ENCODE data around the gene SLC4A8. TPM values are rescaled to one million over a fixed set of nuclear protein-coding genes. Genes with fewer than 3 reads are reported as not detected.

Gene SLC4A8
- total and polyA plus RNA-seq, 9 of the 15 experiments (the other 6 are each of a cell fraction or from before 2014, with no cell fraction given) = 0.04 to 1.5 (median 0.12) TPM; not detected in 2

DNA sequence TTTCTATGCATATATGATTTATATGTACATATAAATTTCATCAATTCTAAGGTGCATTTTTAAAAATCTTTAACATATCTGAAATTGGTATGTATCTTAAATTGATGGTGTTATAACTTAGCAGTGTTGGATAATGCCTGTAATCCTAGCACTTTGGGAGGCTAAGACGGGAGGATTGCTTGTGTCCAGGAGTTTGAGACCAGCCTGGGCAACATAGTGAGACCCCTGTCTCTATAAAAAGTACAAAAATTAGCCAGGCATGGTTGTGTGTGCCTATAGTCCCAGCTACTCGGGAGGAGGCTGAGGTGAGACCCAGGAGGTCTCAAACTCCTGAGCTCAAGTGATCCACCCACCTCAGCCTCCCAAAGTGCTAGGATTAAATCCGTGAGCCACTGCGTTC is 27.0 kb upstream of the SLC4A8 start:
- 51% methylated on average over 4 of the region's 4 CpGs for WGBS (ENCODE audit: insufficient coverage, low coverage, missing lambda C conversion rate)
- DNase-seq (ENCODE audit: extremely low read depth in 1 of 4, low spot score in 3 of 4) = no peak
- Histone ChIP-seq H3K36me3 (ENCODE audit: control insufficient read depth, insufficient read depth, low read length) (no peaks in the 10 kb centered on the region), H3K9me1 (ENCODE audit: control insufficient read depth, insufficient read depth, low read length) (no peaks in the 10 kb centered on the region), H4K20me1 (replicated peaks; ENCODE audit: control insufficient read depth, insufficient read depth, low read length) (no peaks in the 10 kb centered on the region), H3K27me3 (ENCODE audit: control insufficient read depth in 2 of 2, insufficient read depth in 2 of 2, low read length in 2 of 2) (no peaks in the 10 kb centered on the region), H2AFZ (ENCODE audit: low read depth, low read length) (no peak overlapping the region), H3K4me3 (no peak overlapping the region), H3K9me3 (replicated peaks; ENCODE audit: control insufficient read depth, insufficient read depth, low read depth, low read length) (no peaks in the 10 kb centered on the region), H3K4me2 (ENCODE audit: insufficient read depth, low read length) (no peak overlapping the region), H3K9ac (ENCODE audit: insufficient read depth in 1 of 2, low read depth in 2 of 2, low read length in 2 of 2) (no peak overlapping the region), H3K4me1 (replicated peaks in 1 of 2; ENCODE audit: control insufficient read depth in 2 of 2, insufficient read depth in 2 of 2, low read length in 2 of 2) (peaks cover 12 to 18% of the 10 kb centered on the region in 2 experiments; a peak in 4 of 5 replicates), H3K27ac (ENCODE audit: extremely low read depth, low read depth, low read length) (no peak overlapping the region), H3K79me2 (ENCODE audit: control insufficient read depth, insufficient read depth, low read length) (no peaks in the 10 kb centered on the region)
- CTCF ChIA-PET (ENCODE audit: low intra/inter-chr PET ratio) = no interaction called here
- POLR2A ChIA-PET = no interaction called here
- no peak for ATAC-seq
- intact Hi-C loops (cut with micrococcal nuclease) = no loop called here
- no peak for TF ChIP-seq NFATC3 (IDR thresholded peaks at IDR 0.05)
- TF ChIP-seq ZNF75A (CRISPR knock-in tag; IDR thresholded peaks at IDR 0.05) = no peak
- no peak for TF ChIP-seq C11orf30 (IDR thresholded peaks at IDR 0.05; ENCODE audit: low read depth)
- TF ChIP-seq, protein P1, sequence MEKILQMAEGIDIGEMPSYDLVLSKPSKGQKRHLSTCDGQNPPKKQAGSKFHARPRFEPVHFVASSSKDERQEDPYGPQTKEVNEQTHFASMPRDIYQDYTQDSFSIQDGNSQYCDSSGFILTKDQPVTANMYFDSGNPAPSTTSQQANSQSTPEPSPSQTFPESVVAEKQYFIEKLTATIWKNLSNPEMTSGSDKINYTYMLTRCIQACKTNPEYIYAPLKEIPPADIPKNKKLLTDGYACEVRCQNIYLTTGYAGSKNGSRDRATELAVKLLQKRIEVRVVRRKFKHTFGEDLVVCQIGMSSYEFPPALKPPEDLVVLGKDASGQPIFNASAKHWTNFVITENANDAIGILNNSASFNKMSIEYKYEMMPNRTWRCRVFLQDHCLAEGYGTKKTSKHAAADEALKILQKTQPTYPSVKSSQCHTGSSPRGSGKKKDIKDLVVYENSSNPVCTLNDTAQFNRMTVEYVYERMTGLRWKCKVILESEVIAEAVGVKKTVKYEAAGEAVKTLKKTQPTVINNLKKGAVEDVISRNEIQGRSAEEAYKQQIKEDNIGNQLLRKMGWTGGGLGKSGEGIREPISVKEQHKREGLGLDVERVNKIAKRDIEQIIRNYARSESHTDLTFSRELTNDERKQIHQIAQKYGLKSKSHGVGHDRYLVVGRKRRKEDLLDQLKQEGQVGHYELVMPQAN (IDR thresholded peaks at IDR 0.05; ENCODE audit: borderline replicate concordance) = no peak
- no peak for TF ChIP-seq ZNF175 (CRISPR knock-in tag; IDR thresholded peaks at IDR 0.05; ENCODE audit: low read depth)
- TF ChIP-seq HDAC2 (IDR thresholded peaks at IDR 0.05) = no peak
- no peak for TF ChIP-seq PCBP2 (IDR thresholded peaks at IDR 0.05; ENCODE audit: low read depth, low read length, poor library complexity, severe bottlenecking)
- TF ChIP-seq SP2 (IDR thresholded peaks at IDR 0.05; ENCODE audit: extremely low read depth, low read depth, low read length, poor library complexity, severe bottlenecking) = no peak
- in situ Hi-C loops (cut with MboI) = no loop called here
- no peak for FAIRE-seq
- no TSS peak for BruUV-seq (replicated peaks)

Measured in K562 (cell line).